Gastroesophageal sphincter (tissue), 4 donors: Measurements from ENCODE around the gene CBFA2T2. TPM values are rescaled to one million over a fixed set of nuclear protein-coding genes. Genes with fewer than 3 reads are reported as not detected.

Experiments used
- ATAC-seq: fragments of 150-250 bp; one replicate; pipeline ENCODE4 v1.9.1; 2016; ENCODE audit warnings: mild to moderate bottlenecking, moderate library complexity
- H3K27ac ChIP-seq, 4 donors: fragments of 200-600 bp; sonication (generic) in 3 of 4; 1 replicate in 3 of 4; 2 replicates in 1 of 4; pipeline ENCODE4 v1.5.1; 2016 to 2019
- H3K27me3 ChIP-seq: fragments of 200-600 bp; sonication (generic); one replicate; pipeline ENCODE4 v1.5.1; 2019
- H3K36me3 ChIP-seq, 2 donors: fragments of 200-600 bp; sonication (generic); one replicate each; pipeline ENCODE4 v1.5.1; 2019; ENCODE audit warnings: control low read depth in 1 of 2
- H3K4me1 ChIP-seq, 3 donors: fragments of 200-600 bp; sonication (generic); 1 replicate in 2 of 3; 2 replicates in 1 of 3; pipeline ENCODE4 v1.5.1; 2016 to 2019; ENCODE audit warnings: control low read depth in 2 of 3
- H3K4me3 ChIP-seq, 2 donors: fragments of 200-600 bp; sonication (generic); one replicate each; pipeline ENCODE4 v1.5.1; 2019; ENCODE audit warnings: mild to moderate bottlenecking in 1 of 2, moderate library complexity in 1 of 2
- H3K9me3 ChIP-seq, 3 donors: fragments of 200-600 bp; sonication (generic); one replicate each; pipeline ENCODE4 v1.5.1; 2017 to 2019; ENCODE audit warnings: control low read depth in 2 of 3
- CTCF ChIP-seq, 4 experiments: fragments of 200-600 bp in 2 of 4; fragments of 450-650 bp in 2 of 4; sonication (generic) in 1 of 4; IDR thresholded peaks; one replicate each; pipeline ENCODE4 v1.5.1; 2017 to 2019; ENCODE audit warnings: antibody characterized with exemption in 4 of 4, mild to moderate bottlenecking in 2 of 4, moderate library complexity in 2 of 4
- EP300 ChIP-seq: sonication (generic); formaldehyde crosslinking; IDR thresholded peaks from one replicate; pipeline ENCODE4 v1.6.1; 2017; ENCODE audit warnings: antibody characterized with exemption, mild to moderate bottlenecking
- POLR2A ChIP-seq, 2 donors: fragments of 450-650 bp; IDR thresholded peaks; one replicate each; pipeline ENCODE4 v1.6.1; 2017; ENCODE audit warnings: antibody characterized with exemption in 2 of 2, mild to moderate bottlenecking in 2 of 2, moderate library complexity in 1 of 2
- POLR2AphosphoS5 ChIP-seq: sonication (generic); formaldehyde crosslinking; IDR thresholded peaks from one replicate; pipeline ENCODE4 v1.6.1; 2017; ENCODE audit warnings: antibody characterized with exemption
- WGBS, 2 donors: methylation state at CpG; one replicate each; pipeline ENCODE4 v1.1.5; 2018; ENCODE audit warnings: low coverage in 1 of 2; 5-methylcytosine and 5-hydroxymethylcytosine counted together
- total RNA-seq, 4 donors: library from RNA; depleted of rRNA; stranded (reverse); fragments of >200 nt; gene quantifications; one replicate each; pipeline ENCODE4 v1.1.0, GENCODE V29; 2016

Gene CBFA2T2
- total RNA-seq, 4 donors from 2014 or later, result 11.1 to 17.4 (median 14.2) TPM

- Histone ChIP-seq H3K4me1 (peaks cover 0 to 44% (median 19%) of the 10 kb centered on the region in 3 donors), H3K4me3 (no peak overlapping the region), H3K27ac (no peak overlapping the region), H3K9me3 (no peaks in the 10 kb centered on the region), H3K27me3 (no peaks in the 10 kb centered on the region), H3K36me3 (no peaks in the 10 kb centered on the region)
- TF ChIP-seq POLR2AphosphoS5, result no peak
- TF ChIP-seq POLR2A (IDR thresholded peaks at IDR 0.05), result no peak
- no peak for TF ChIP-seq EP300
- no peak for TF ChIP-seq CTCF (IDR thresholded peaks at IDR 0.05)
- 55 to 89% methylated on average over 3 of the region's 5 CpGs for WGBS, 2 donors
- no peak for ATAC-seq
Measured at GRCh38 chr20:33681288-33681687, 191.4 kb downstream of the CBFA2T2 start.

- Histone ChIP-seq H3K4me3 (no peak overlapping the region), H3K4me1 (peaks cover 0 to 42% (median 14%) of the 10 kb centered on the region in 3 donors), H3K27me3 (no peaks in the 10 kb centered on the region), H3K9me3 (no peaks in the 10 kb centered on the region), H3K36me3 (no peaks in the 10 kb centered on the region), H3K27ac (no peak overlapping the region)
- WGBS, 2 donors, result 89 to 93% methylated on average over 2 to 7 of the region's 9 CpGs
- TF ChIP-seq EP300, result no peak
- no peak for TF ChIP-seq CTCF (IDR thresholded peaks at IDR 0.05)
- no peak for TF ChIP-seq POLR2AphosphoS5
- no peak for ATAC-seq
Measured at GRCh38 chr20:33681728-33682353, 191.9 kb downstream of the CBFA2T2 start.

- no peaks in the 10 kb centered on the region for H3K27me3 ChIP-seq
- H3K4me3 ChIP-seq, result no peak overlapping the region
- H3K9me3 ChIP-seq, result no peaks in the 10 kb centered on the region
- ATAC-seq, result no peak
- WGBS, 2 donors, result 40 to 63% methylated on average over 2 to 5 of the region's 10 CpGs
- no peak for TF ChIP-seq POLR2A (IDR thresholded peaks at IDR 0.05)
- no peak for TF ChIP-seq POLR2AphosphoS5
- TF ChIP-seq CTCF (IDR thresholded peaks at IDR 0.05), result no peak
- no peak for TF ChIP-seq EP300
- H3K36me3 ChIP-seq, result no peaks in the 10 kb centered on the region
- H3K4me1 ChIP-seq, result peaks cover 0 to 25% (median 9%) of the 10 kb centered on the region in 3 donors
- peak overlapping the region in 1 of 4 donors; percentile 75 for H3K27ac ChIP-seq
Measured at GRCh38 chr20:33684533-33685327, 194.8 kb downstream of the CBFA2T2 start.

GRCh38 chr20:33685328-33686099 is 195.6 kb downstream of the CBFA2T2 start:
- peaks cover 0 to 25% (median 9%) of the 10 kb centered on the region in 3 donors for H3K4me1 ChIP-seq
- no peaks in the 10 kb centered on the region for H3K9me3 ChIP-seq
- TF ChIP-seq POLR2AphosphoS5 (no peak), POLR2A (IDR thresholded peaks at IDR 0.05) (no peak), EP300 (no peak), CTCF (IDR thresholded peaks at IDR 0.05) (no peak)
- H3K27me3 ChIP-seq, result no peaks in the 10 kb centered on the region
- no peak for ATAC-seq
- 0% methylated on average over 3 of the region's 53 CpGs for WGBS, 2 donors
- H3K4me3 ChIP-seq, result peak overlapping the region; percentile 2 to 57
- peak overlapping the region in 3 of 4 donors; percentile 73 to 78 (median 75) for H3K27ac ChIP-seq
- H3K36me3 ChIP-seq, result no peaks in the 10 kb centered on the region
